GM19324 (cell line): Measurements from ENCODE around the gene TMC3.

Source experiments
- ATAC-seq: cut with Tn5 transposase; IDR thresholded peaks from one replicate; pipeline ENCODE4 v1.9.1; 2021; ENCODE audit warnings: mild to moderate bottlenecking, moderate library complexity; ENCODE audit not compliant: unreplicated experiment, low FRiP score

Gene TMC3

DNA sequence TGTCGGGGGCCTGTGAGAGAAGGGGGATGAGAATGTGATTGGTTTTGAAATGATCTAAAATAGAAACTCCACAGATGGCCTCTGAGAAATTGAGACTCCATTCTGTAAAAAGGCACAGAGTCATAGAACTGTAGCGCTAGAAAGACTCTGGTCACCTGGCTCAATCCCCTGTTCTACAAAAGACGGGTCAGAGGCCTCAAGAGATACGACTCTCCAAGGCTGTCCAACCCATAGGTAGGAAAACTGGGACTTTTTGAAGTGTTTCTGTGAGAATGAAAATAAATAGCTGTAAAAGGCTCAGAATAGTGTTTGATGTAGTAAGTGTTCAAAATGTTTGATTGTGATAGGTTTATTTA is 11.7 kb upstream of the TMC3 start:
- ATAC-seq: no peak

DNA sequence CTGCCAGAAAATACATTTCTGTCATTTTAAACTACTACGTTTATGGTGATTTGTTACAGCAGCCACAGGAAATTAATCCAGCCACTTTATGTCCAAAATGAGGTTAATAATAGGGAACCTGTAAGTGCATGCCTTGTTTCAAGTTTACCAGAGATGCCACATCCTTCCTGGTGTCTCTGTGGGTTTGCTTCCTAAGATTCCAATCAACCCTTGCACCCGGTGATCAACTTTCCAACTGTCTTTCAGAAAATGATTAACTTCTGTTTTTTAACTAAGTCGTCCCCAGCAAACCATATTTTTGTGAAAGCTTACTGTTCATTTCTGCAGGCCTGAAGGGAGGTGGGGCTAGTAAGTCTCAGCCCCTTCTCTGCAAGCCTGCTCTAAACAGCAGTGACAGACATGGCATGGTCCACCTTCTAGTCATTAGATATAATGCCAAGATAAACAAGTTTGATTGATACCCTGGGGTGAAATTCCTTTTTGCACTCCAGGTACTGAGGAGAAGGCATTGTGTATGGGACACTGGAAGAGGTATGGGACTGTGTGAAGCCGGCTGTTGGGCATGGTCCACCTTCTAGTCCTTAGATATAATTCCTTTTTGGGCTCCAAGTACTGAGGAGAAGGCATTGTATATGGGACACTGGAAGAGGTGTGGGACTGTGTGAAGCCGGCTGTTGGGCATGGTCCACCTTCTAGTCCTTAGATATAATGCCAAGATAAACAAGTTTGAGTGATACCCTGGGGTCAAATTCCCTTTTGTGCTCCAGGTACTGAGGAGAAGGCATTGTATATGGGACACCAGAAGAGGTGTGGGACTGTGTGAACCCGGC is 11.1 kb upstream of the TMC3 start:
- ATAC-seq: no peak

DNA sequence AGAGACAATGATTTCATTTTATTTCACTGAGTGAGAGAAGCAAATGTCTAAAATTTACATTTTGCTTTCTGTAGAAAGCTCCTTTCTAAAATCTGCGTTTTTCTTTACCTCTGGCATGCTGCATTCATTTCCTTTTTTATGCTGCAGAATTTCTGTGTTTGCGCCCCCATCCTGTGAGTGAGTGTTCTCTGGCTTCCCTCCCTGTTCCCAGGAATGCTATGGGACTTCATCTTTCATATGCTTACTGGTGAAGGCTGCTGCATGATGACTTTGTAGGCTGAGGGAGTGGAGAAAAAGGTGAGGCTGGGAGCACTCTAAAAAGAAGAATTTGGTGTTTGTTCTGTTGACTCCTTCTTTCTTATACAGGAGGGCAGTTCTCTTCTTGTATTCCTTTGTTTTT is 7.7 kb upstream of the TMC3 start:
- ATAC-seq: no peak

DNA sequence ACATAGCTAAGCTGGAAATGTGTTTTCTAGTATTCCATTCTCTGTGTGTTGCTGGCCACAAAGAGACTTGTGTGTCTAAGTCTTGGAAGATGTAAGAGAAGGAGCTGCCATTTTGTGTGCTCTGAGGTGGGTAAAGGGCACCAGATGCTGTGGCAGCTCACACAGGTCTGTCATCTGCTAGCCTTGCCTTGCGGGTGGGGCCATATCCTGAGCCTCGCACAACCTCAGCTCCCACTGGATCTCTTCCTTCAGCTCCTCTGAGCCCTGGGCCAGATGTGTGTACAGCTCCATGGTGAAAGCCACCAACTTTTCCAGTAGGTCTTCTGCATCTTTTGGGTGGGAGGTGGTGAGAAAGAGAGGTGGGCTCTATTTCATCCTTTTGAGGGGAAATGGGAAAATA is 6.7 kb upstream of the TMC3 start:
- no peak for ATAC-seq

DNA sequence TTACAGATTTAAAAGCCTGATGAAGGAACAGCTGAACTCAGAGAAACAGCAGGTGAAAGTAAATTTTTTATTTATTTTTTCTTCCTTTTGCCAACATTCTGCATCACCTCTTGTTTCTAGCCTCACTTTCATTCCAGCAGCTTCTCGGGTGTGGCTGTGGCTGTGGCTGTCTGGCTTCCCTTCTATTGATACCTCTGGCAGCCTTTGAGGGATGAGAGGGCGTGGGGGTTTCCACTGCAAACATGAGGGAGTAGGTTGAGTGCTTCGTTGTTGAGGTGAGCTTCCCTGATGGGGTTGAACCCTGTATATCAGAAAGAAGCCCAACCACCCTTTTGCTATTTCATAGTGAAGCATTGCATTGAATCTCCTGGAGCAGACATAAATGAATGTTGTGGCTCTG is 6.2 kb upstream of the TMC3 start:
- no peak for ATAC-seq

DNA sequence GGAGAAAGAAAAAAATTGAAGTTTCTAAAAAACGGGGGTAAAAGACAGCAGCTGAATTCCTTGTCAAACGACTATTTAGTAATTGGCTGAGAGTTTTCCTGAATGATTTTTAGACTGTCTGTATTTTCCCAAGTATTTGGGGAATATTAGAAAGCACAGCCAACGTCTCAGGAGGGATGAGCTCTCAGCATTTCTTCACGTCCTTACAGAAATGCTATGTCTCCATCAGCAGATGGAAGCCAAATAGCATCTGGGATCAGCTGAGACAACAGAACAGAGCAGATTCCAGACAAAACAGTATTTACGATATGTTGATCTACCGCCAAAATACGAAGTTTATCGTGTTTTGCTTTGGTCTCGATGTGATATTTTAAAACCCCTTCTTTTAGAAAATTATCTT is 5.3 kb upstream of the TMC3 start:
- ATAC-seq: no peak

DNA sequence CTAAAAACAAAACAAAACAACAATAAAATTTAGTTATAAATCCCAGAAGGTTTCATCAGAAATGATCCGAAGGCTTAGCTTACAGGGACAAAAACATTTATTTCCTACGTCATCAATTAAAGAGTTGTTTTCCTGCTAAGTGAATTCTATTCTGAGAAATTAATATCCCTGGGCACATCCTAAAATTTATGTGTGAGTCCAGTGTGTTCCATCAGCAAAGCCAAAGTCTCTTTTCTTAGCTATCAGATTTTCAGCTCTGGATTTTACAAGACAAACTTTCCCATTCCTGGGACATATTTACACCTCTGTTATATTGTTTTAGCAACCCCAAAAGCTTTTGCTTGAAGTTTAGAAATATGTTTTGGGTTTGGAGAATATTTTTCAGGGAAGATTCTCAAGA is 4.4 kb upstream of the TMC3 start:
- no peak for ATAC-seq

DNA sequence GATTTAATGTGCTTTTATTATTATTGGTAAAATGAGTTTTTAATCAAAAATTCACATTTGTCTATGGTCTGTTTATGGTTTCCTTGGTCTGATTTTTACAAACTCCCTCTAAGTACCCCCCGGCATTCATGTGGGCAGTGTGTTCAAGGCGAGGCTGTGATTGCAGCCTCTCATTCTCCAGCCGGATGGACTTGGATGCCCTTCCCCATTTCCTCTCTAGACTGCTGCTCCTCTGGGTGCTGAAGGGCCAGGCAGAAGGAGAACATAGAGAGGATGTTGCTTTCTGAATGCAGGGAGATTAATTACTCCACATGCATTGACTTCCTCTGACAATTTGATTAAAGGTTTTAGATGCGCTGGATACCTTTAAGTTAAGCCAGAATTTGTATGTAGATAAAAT is 3.9 kb upstream of the TMC3 start:
- no peak for ATAC-seq

DNA sequence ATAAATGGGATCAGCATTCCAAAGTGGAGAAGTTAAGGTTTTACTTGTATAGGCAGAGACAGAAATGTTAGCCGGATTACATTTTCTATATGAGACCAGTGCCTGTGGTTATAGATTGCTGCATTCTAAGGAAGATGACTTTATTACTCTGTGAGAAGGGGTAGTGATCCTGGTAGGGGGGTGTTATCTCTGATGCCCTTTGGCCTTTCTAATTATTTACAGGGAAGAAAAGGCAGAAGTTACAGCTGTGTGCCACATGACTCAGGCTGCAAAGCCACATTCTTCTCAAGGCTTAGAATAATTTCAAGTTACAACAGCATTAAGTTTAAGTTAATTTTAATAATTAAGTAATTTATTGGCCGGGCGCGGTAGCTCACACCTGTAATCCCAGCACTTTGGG is 2.2 kb upstream of the TMC3 start:
- ATAC-seq: no peak

DNA sequence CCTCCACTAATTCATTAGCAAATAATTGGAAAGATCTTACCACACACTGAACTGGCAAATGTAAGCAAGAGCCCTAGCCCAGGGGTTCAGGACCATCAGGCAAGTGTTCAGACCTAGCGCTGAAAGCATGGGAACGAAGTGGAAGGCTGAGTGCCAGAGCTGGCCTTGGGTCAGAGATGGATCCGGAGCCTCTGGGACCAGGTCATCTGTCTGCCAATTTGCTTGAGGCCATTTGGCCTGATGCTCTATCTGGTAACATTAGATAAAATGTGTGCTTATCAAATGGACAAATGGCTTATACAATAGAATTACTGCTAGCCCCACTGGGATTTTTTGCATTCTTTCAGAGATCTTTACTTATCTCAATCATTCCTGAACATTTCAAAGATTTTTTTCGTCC is 1.4 kb upstream of the TMC3 start:
- no peak for ATAC-seq

DNA sequence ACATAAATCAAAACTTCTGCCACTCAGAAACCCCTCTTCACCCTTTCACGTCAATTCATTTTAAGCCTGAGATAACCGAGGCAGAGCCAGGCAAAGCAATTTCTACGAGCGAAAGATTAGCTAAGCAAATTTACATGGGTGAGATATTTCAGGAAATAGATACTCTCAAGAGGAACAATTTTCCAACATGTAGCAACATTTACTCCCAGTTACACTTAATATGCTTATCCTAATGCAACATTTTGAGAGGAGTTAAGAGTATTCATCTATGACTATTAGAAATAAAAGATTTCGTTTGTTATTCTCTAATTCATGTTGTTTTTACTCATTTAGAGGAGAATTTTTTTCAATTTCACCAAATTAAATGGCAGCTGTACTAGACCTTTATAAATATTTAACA is 837 bp downstream of the TMC3 start:
- no peak for ATAC-seq

DNA sequence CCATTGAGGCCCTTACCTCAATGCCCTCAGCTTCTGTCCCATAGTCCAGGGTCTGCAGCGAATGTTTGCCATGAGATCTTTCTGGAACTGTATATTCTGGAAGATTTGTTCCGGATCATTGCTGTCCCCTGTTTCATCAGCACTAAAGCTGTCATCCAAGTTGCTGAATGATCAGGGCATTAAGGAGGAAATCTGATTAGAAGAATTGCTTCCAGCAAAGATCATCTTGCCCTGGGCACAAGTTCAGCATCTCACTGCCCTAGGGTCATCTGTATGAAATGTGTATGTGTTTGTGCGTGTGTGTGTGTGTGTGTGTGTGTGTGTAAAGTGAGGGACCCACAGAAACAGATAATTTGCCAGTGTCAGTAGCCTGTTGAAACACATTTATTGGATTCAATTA is 1.4 kb downstream of the TMC3 start:
- no peak for ATAC-seq

DNA sequence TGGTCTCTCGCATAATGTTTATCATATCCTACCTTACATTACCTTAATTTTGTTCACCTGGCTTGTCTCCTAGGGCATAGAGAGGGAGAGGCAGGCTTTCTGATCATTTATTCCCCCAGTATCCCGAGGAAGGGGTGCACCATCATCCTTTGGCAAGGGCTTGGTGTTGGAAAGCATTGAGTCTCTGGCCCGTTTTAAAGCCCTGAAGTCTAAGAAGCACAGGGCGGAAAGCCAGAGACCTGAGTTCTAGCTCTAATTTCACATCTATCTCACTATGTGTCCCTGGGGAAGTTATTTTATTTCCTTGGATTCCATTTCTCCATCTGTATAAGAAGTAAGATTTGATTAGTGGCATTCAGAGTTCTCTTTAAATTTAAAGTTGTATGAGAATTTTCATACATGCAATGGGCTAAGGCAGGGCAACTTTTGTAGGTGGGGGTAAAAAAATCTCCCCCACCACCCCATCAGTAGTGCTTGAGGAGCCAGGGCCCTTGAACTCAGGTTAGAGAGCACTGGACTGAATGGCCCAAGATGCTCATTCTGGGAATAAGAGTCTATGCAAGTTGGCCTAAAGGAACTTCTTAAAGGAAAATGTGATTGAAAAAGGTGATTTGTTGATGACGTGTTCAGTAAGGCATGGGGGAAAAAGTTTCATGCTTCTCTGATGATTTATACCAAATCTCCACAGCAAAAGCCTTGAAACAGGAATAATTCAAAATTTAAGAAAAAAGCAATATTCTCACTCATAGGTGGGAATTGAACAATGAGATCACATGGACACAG is 10.1 kb downstream of the TMC3 start:
- no peak for ATAC-seq

DNA sequence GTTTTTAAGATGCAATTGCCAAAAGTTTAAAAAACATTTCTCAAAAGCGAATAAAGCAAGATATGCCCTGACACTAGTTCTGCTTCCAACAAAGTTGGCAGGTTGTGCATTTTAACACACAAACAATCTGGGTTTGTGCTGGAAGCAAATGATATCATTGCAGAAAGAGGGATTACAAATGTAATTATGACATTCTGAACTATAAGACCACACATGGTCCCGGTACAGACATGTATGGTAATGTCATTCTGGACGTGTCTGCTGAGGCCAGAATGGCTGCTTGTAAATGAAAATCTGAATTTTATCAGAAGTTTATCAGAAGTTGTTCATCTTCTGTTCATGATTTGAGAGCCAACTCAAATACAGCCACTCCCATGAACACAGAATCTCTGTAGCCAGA is 10.7 kb downstream of the TMC3 start:
- no peak for ATAC-seq

DNA sequence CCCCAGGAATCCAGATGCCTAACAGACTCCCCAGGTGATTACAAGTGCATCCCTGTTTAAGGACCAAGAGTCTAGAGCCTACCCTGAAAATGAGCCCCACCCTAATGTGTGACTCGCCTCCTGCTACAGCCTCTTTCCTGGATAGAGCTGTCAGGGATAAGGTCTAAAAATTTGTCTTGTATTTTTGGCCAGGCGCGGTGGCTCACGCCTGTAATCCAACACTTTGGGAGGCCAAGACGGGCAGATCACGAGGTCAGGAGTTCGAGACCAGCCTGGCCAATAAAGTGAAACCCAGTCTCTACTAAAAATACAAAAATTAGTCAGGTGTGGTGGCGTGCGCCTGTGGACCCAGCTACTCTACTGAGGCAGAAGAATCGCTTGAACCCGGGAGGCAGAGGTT is 11.2 kb downstream of the TMC3 start:
- no peak for ATAC-seq

DNA sequence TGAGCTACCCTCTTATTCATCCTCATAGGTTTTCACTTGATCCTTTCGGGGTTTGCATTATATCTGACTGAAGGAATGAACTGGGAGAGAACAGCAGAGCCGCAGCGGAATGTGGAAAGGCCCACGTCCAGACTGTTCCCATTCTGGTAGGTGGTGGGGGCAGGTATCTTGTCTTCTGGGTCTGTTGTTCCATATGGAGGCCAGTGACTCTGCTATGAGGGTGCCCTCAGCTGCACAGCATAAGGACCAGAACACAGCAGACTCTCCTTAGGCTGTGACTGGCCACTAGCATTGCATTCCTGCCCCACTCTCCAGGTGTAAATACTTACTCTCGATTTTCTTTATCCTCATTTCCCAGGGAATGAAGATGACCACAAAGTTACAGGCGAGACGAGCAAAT is 12.1 kb downstream of the TMC3 start:
- ATAC-seq: no peak

DNA sequence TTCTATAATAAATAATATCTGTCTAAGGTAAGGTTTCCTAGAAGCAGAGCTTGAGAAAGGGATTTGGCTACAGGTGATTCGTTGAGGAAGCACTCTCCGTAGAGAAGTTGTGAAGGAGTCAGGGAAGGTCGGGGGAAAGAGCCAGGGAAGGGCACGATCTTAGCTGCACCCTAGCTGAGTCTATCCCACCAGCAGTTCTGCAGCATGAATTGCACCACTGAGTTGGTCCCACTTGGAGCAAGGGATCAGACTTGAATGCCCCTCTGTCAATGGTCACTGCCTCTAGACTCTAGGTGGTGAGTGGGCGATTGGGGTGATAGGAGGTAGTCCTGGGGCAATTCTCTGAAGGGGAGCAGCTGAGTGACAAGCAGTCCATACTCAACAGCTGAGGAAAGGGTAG is 13.5 kb downstream of the TMC3 start:
- no peak for ATAC-seq

DNA sequence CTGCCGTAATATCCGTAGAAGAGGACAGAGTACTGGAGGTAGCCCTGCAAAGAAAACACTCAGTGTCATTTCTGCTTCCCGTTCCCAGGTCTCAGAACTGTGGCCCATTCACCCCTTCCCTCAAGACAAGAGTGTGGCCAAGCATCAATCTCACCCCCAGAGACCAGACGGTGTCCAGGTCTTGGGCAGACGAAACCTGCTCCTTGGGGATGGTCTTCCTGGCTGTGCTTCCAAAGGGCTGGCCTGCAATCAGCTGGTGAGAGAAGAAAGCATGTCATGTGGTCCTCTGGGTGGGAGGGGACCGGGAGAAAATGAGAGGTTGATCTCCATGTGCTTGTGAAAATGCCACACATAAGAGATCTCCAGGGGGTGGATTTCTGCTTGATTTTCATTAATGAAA is 15.8 kb downstream of the TMC3 start:
- ATAC-seq: no peak

DNA sequence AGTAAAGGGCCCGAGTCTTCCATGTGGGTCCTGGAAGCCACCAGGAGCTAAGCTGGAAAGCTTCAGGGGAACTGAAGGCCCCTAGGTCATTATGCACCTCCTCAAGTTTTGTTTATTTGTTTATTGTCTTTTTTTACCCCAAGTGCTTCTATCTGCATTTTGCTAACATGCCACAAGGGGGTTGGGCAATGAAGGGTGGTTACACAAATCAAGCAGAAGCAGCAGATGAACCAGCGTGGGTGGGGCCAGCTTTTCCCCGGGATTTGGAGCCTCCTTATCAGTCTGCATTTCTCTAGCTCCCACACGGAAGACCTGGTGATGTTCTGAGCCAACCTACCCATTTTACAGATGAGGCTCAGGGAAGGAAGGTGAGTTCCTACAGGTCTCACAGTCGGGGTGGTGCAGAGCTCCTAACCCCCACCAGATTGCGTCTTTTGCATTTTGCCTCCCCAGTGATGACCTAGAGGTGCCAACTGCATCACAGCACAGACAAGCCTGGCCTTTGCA is 16.8 kb downstream of the TMC3 start:
- ATAC-seq: no peak

DNA sequence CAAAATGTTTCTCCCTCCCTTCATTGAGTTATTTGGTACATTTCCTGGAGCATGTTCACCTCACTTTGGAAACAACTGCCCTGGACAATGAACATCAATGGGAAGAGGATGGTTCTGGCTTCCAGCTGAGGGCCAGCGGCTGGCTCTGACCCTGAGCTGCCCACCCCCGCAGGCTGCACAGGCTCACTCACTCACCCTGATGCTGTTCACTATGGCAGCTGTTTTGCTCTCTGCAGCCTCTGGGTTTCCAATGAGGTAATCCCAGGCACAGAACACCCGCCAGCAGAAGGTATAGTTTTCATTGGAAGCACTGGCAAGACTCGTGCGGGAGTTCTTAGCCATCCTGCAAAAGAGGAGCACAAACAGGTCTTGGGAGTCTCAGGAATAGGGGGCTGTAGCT is 17.8 kb downstream of the TMC3 start:
- no peak for ATAC-seq

DNA sequence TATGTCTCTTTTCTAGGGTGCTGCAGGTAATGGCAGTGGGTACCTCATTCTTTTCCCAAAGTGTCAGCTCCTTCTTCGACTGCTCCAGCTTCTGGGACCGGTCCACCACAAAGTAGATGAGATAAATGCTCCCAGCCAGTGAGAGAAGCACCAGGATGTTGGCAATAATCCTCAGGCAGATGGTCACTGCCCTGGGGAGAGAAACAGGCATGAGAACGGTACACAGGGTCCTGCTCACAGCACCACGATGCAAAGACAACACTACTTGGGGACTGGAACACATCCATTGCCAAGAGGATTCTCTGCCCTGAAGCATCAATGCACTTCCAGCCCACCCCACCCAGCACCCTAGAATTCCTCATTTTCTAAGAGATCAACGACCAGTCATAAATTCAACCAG is 22.4 kb downstream of the TMC3 start:
- ATAC-seq: no peak

DNA sequence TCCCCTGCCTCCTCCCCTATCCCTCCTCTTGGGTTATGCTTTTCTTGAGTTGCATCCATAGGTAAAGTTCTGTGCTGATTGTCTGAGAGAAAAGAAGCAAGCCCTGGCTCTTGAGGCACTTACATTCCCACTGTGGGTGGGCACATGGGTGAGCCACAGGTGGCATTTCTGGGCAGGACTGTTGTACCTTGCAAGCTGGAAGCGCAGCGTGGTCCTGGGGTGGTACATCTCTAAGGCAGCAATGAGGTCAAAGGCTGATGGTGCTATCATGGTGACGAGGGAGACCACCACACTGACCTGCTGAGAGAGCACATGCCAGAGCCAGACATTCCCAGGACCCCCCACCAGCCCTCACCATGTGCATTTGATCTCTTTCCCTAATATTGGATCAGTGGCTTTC is 24.7 kb downstream of the TMC3 start:
- no peak for ATAC-seq
